Peyer's patch (tissue), 4 donors: ENCODE measurements around the gene SLC1A2. TPM values are rescaled to one million over a fixed set of nuclear protein-coding genes. Genes with fewer than 3 reads are reported as not detected.

ENCODE experiments used
- DNase-seq, 3 donors: peaks; one replicate each; pipeline ENCODE4 v3.0.0-alpha.2; 2017 to 2019
- H3K27ac ChIP-seq, 4 donors: fragments of 200-600 bp; sonication (generic); one replicate each; pipeline ENCODE4 v1.5.1; 2016 to 2019
- H3K27me3 ChIP-seq, 2 donors: fragments of 200-600 bp; sonication (generic); one replicate each; pipeline ENCODE4 v1.5.1; 2019
- H3K36me3 ChIP-seq, 3 donors: fragments of 200-600 bp; sonication (generic); one replicate each; pipeline ENCODE4 v1.5.1; 2016 to 2019
- H3K4me1 ChIP-seq, 4 donors: fragments of 200-600 bp; sonication (generic); one replicate each; pipeline ENCODE4 v1.5.1; 2016 to 2019
- H3K4me3 ChIP-seq, 4 donors: fragments of 200-600 bp; sonication (generic); 1 replicate in 3 of 4; 2 replicates in 1 of 4; pipeline ENCODE4 v1.5.1; 2016 to 2019; ENCODE audit warnings: mild to moderate bottlenecking in 1 of 4
- H3K9me3 ChIP-seq, 4 donors: fragments of 200-600 bp; sonication (generic); one replicate each; pipeline ENCODE4 v1.5.1; 2016 to 2019; ENCODE audit warnings: mild to moderate bottlenecking in 1 of 4
- CTCF ChIP-seq, 6 experiments: fragments of 450-650 bp in 4 of 6; fragments of 200-600 bp in 2 of 6; sonication (generic) in 1 of 6; IDR thresholded peaks; one replicate each; pipeline ENCODE4 v1.5.1; 2017 to 2019; ENCODE audit warnings: antibody characterized with exemption in 6 of 6, mild to moderate bottlenecking in 3 of 6, moderate library complexity in 1 of 6
- POLR2A ChIP-seq, 2 donors: fragments of 450-650 bp; IDR thresholded peaks; one replicate each; pipeline ENCODE4 v1.5.1; 2017; ENCODE audit warnings: antibody characterized with exemption in 2 of 2, mild to moderate bottlenecking in 2 of 2, moderate library complexity in 2 of 2
- total RNA-seq, 4 donors: library from RNA; depleted of rRNA; stranded (reverse); fragments of >200 nt; gene quantifications; one replicate each; pipeline ENCODE4 v1.1.0, GENCODE V29; 2016

SLC1A2 gene
- total RNA-seq, 4 donors from 2014 or later, result 0.38 to 1.1 TPM; not detected in 2

DNA sequence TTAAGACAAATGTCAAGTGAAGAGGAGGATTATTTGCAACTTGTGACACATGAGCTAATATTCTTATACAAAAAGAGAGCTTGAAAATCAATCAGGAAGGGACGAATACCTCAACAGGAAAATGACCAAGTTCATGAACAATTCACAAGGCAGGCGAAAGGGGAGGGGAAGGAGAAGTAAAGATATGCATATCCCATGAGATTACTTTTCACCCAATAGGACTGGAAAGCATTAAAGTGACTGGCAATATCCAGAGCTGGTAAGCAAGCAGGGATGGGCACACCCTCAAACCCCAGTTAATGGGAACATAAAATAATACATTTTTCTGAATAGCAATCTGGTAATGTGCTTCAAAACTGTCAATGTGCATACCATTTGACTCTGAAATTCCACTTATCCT, 129.5 kb downstream of the SLC1A2 start:
- TF ChIP-seq POLR2A (IDR thresholded peaks at IDR 0.05) (no peak), CTCF (IDR thresholded peaks at IDR 0.05) (no peak)
- Histone ChIP-seq H3K4me1 (no peaks in the 10 kb centered on the region), H3K4me3 (no peak overlapping the region), H3K27ac (no peak overlapping the region), H3K27me3 (no peaks in the 10 kb centered on the region), H3K9me3 (no peaks in the 10 kb centered on the region), H3K36me3 (no peaks in the 10 kb centered on the region)
- no peak for DNase-seq

- H3K27me3 ChIP-seq, result no peaks in the 10 kb centered on the region
- no peaks in the 10 kb centered on the region for H3K4me1 ChIP-seq
- H3K4me3 ChIP-seq, result no peak overlapping the region
- no peak for TF ChIP-seq CTCF (IDR thresholded peaks at IDR 0.05)
- no peak for TF ChIP-seq POLR2A (IDR thresholded peaks at IDR 0.05)
- H3K27ac ChIP-seq, result no peak overlapping the region
- H3K9me3 ChIP-seq, result no peaks in the 10 kb centered on the region
- H3K36me3 ChIP-seq, result no peaks in the 10 kb centered on the region
- no peak for DNase-seq
Measured at GRCh38 chr11:35288817-35289541, 130.4 kb downstream of the SLC1A2 start.

- Histone ChIP-seq H3K27ac (no peak overlapping the region), H3K27me3 (no peaks in the 10 kb centered on the region), H3K36me3 (no peaks in the 10 kb centered on the region), H3K4me1 (no peaks in the 10 kb centered on the region), H3K4me3 (no peak overlapping the region), H3K9me3 (no peaks in the 10 kb centered on the region)
- TF ChIP-seq POLR2A (IDR thresholded peaks at IDR 0.05) (no peak), CTCF (IDR thresholded peaks at IDR 0.05) (no peak)
- no peak for DNase-seq
Measured at GRCh38 chr11:35288309-35288708, 131.0 kb downstream of the SLC1A2 start.

- no peak for TF ChIP-seq CTCF (IDR thresholded peaks at IDR 0.05)
- TF ChIP-seq POLR2A (IDR thresholded peaks at IDR 0.05), result no peak
- H3K27ac ChIP-seq, result no peak overlapping the region
- no peak for DNase-seq
- no peaks in the 10 kb centered on the region for H3K36me3 ChIP-seq
- H3K27me3 ChIP-seq, result no peaks in the 10 kb centered on the region
- no peaks in the 10 kb centered on the region for H3K4me1 ChIP-seq
- H3K4me3 ChIP-seq, result no peak overlapping the region
- H3K9me3 ChIP-seq, result no peaks in the 10 kb centered on the region
Measured at GRCh38 chr11:35287344-35287890, 131.9 kb downstream of the SLC1A2 start.

DNA sequence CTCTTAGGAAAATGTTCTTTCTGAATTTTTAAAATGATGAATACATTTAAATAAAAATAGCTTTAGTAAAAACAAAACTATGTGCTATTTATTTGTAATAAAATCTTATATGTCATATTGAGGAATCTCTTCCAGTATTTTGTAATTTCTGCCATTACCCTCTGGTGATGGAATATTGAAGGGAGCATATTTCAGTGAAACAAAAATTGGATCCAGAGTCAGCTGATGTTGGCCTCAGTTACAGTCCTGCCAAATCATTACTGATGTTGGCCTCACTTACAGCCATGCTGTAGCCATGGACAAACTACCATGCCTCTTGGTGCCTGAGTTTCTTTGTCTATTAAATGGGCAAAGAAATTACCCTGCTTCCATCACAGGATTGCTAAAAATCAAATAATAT, 133.2 kb downstream of the SLC1A2 start:
- no peaks in the 10 kb centered on the region for H3K27me3 ChIP-seq
- no peaks in the 10 kb centered on the region for H3K4me1 ChIP-seq
- no peak for DNase-seq
- H3K9me3 ChIP-seq, result no peaks in the 10 kb centered on the region
- no peak overlapping the region for H3K4me3 ChIP-seq
- no peaks in the 10 kb centered on the region for H3K36me3 ChIP-seq
- TF ChIP-seq POLR2A (IDR thresholded peaks at IDR 0.05), result no peak
- no peak for TF ChIP-seq CTCF (IDR thresholded peaks at IDR 0.05)
- H3K27ac ChIP-seq, result no peak overlapping the region
